OCI-LY1 (cell line): ENCODE measurements around the gene WSCD2.

Experiments used
- CTCF ChIP-seq: fragments of 200-600 bp; sonication (generic), shearing (Covaris generic); IDR thresholded peaks from 2 replicates; pipeline ENCODE4 v1.5.1; 2017; ENCODE audit warnings: mild to moderate bottlenecking, antibody characterized with exemption, low read length, moderate library complexity, mixed read lengths
- EZH2 ChIP-seq: fragments of 200-600 bp; sonication (generic), shearing (Covaris generic); IDR thresholded peaks from 2 replicates; pipeline ENCODE4 v1.8.0; 2017; ENCODE audit warnings: borderline replicate concordance, mixed run types, mild to moderate bottlenecking, antibody characterized with exemption, low read length, moderate library complexity, mixed read lengths

- TF ChIP-seq EZH2 (no peak), CTCF (no peak)
These were observed 7.6 kb downstream of the WSCD2 start for GRCh38 chr12:108136697-108137096.
